Measurements from ENCODE around the gene KDM4C.

- TF ChIP-seq CTCF (IDR thresholded peaks at IDR 0.05), result no peak
- no peak for TF ChIP-seq POLR2AphosphoS5 (IDR thresholded peaks at IDR 0.05; ENCODE audit: low read depth, low read length)
These were observed 94.6 kb downstream of the KDM4C start for GRCh38 chr9:6852243-6852963.
